Heart right ventricle (tissue), 16 donors: ENCODE measurements around the gene SLC25A12. TPM values are rescaled to one million over a fixed set of nuclear protein-coding genes. Genes with fewer than 3 reads are reported as not detected.

ENCODE experiments used
- ATAC-seq, 8 donors: fragments of 200-7000 bp; cut with Tn5 transposase; one replicate each; pipeline ENCODE4 v1.9.1; 2020; ENCODE audit warnings: mild to moderate bottlenecking in 8 of 8, moderate library complexity in 8 of 8, moderate number of reproducible peaks in 1 of 8
- DNase-seq, 2 donors: peaks; one replicate each; pipeline ENCODE4 v3.0.0-alpha.2; 2020
- H3K27ac ChIP-seq, 10 donors: fragments of 200-600 bp; sonication (generic) in 2 of 10; one replicate each; pipeline versions ENCODE4 v1.5.0 to v1.8.0; 2020 to 2022; ENCODE audit warnings: mild to moderate bottlenecking in 3 of 10
- H3K27me3 ChIP-seq, 7 donors: fragments of 200-600 bp; one replicate each; pipeline ENCODE4 v1.8.0; 2021 to 2022; ENCODE audit warnings: mild to moderate bottlenecking in 2 of 7
- H3K36me3 ChIP-seq, 9 donors: fragments of 200-600 bp; sonication (generic) in 1 of 9; one replicate each; pipeline versions ENCODE4 v1.5.0 to v1.8.0; 2020 to 2022; ENCODE audit warnings: mild to moderate bottlenecking in 2 of 9
- H3K4me1 ChIP-seq, 9 donors: fragments of 200-600 bp; sonication (generic) in 1 of 9; one replicate each; pipeline versions ENCODE4 v1.5.0 to v1.8.0; 2020 to 2022; ENCODE audit warnings: mild to moderate bottlenecking in 4 of 9
- H3K4me3 ChIP-seq, 10 donors: fragments of 200-600 bp; sonication (generic) in 2 of 10; one replicate each; pipeline versions ENCODE4 v1.5.0 to v1.8.0; 2020 to 2022; ENCODE audit warnings: mild to moderate bottlenecking in 7 of 10, moderate library complexity in 2 of 10
- H3K9me3 ChIP-seq, 11 donors: fragments of 200-600 bp in 10 of 11; sonication (generic) in 2 of 11; one replicate each; pipeline versions ENCODE4 v1.5.0 to v1.8.0; 2013 to 2022; ENCODE audit warnings: mild to moderate bottlenecking in 2 of 11, control low read depth in 1 of 11, moderate library complexity in 1 of 11
- CTCF ChIP-seq, 9 donors: fragments of 200-600 bp; sonication (generic) in 2 of 9; IDR thresholded peaks; one replicate each; pipeline versions ENCODE4 v1.5.0 to v1.8.0; 2021 to 2022; ENCODE audit warnings: antibody characterized with exemption in 9 of 9, mild to moderate bottlenecking in 5 of 9, moderate library complexity in 1 of 9
- WGBS, 2 donors: extraction: QIAGEN DNeasy Blood & Tissue Kit; methylation state at CpG; one replicate each; pipeline ENCODE4 v1.1.7; 2013; ENCODE audit warnings: inconsistent platforms in 1 of 2; 5-methylcytosine and 5-hydroxymethylcytosine counted together
- intact Hi-C, 10 donors: fragments of 100-400 bp; cut with DNase I; formaldehyde crosslinking; loops; one replicate each; pipeline versions ENCODE4 v1.11.1 to v1.14.2; 2022
- polyA plus RNA-seq, 2 donors: library from polyadenylated mRNA; stranded (reverse); fragments of 200-250 nt; gene quantifications; one replicate each; pipeline ENCODE4 v1.2.3, GENCODE V29; 2013
- total RNA-seq, 10 donors: library from RNA; stranded (reverse); fragmentation: NEBNext Ultra II Directional in 3 of 10; extraction: Animal tissue kit (Norgen Biotek cat#: 25700) in 3 of 10; gene quantifications; one replicate each; pipeline versions ENCODE4 v1.2.1 to v1.2.4, GENCODE V29; 2021 to 2023
- donor health status: Arrhythmogenic right ventricular cardiomyopathy.
- donor health status: ischemic (EF 13 %, LVEDD 7.1; RV severe dilation, severe dysfunction).
- donor health status: healthy with polysubstance abuse.
- donor health status: DM: no; HTN: yes; CAD: no.
- donor health status: DM: no; HTN: no; CAD: no.
- donor health status: ischemic (EF 25% LVEDD 6.9; RV normal size, moderate dysfunction).
- donor health status: ischemic (EF 25% LVEDD 5.7; RV mildly dilated, moderate dysfunction).
- donor health status: healthy.
- donor health status: DM: yes; HTN: yes; CAD: no.
- donor health status: Ischemic cardiomyopathy.
- donor health status: ischemic (EF 35%, LVEDD 5.7; RV mildly dilated, moderate dysfunction).
- donor health status: nonischemic (EF 11% LVEDD 7.7; RV severe dilation, severe dysfunction).
- donor health status: DM: yes; HTN: yes; CAD: no.
- donor health status: PGD.
- donor health status: ischemic (EF 29% LVEDD 5.4; RV normal size, mild dysfunction).
- donor health status: nonischemic (EF 23%, LVEDD 6.1; RV moderate dilation, normal function).

The SLC25A12 gene
- total and polyA plus RNA-seq, 12 donors, result 37.5 to 169 (median 122) TPM

DNA sequence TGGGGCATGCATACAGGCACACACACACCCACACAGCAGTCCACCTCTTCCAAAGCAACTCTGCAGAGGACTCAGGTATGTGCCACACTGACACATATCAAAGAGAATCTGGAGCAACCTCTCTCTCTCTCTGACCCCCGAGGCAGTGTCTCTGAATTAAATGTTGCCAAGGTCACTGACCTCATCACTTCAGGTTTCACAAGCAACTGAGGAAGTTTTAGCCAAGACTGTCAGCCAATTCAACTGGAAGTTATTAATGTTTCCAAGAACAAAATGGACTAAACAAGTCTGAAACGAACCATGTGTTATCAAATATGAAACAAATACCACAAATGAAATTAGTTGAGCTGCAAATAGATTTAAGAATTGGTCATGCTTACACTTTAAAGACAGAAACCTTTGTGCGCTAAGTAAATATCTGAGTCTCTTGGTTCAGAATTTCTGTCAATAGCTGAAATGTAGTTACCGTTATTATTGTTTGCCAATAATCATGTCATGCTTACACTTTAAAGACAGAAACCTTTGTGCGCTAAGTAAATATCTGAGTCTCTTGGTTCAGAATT, 86.1 kb downstream of the SLC25A12 start:
- peaks cover 0 to 90% (median 11%) of the 10 kb centered on the region in 9 donors for H3K36me3 ChIP-seq
- H3K4me3 ChIP-seq, result no peak overlapping the region
- H3K27ac ChIP-seq, result no peak overlapping the region
- no peak for DNase-seq
- peaks cover 0 to 8% (median 0%) of the 10 kb centered on the region in 9 donors for H3K4me1 ChIP-seq
- 65 to 73% methylated on average over 5 of the region's 5 CpGs for WGBS, 2 donors
- H3K27me3 ChIP-seq, result no peaks in the 10 kb centered on the region
- no peak for TF ChIP-seq CTCF (IDR thresholded peaks at IDR 0.05)
- ATAC-seq, result peak in 2 of 8 donors; percentile 49 to 58
- no peaks in the 10 kb centered on the region for H3K9me3 ChIP-seq
- intact Hi-C loops, result no loop called here

- no peaks in the 10 kb centered on the region for H3K27me3 ChIP-seq
- no peak for TF ChIP-seq CTCF (IDR thresholded peaks at IDR 0.05)
- 17 to 25% methylated on average over 3 of the region's 3 CpGs for WGBS, 2 donors
- H3K9me3 ChIP-seq, result no peaks in the 10 kb centered on the region
- H3K27ac ChIP-seq, result no peak overlapping the region
- intact Hi-C loops, result no loop called here
- peaks cover 0 to 86% (median 11%) of the 10 kb centered on the region in 9 donors for H3K36me3 ChIP-seq
- no peak overlapping the region for H3K4me3 ChIP-seq
- H3K4me1 ChIP-seq, result peaks cover 0 to 8% (median 0%) of the 10 kb centered on the region in 9 donors
- no peak for ATAC-seq
- no peak for DNase-seq
Observed at GRCh38 chr2:171807119-171807518, 86.9 kb downstream of the SLC25A12 start.

GRCh38 chr2:171804456-171804855, 89.6 kb downstream of the SLC25A12 start:
- Histone ChIP-seq H3K4me1 (peaks cover 0 to 8% (median 0%) of the 10 kb centered on the region in 9 donors), H3K4me3 (no peak overlapping the region), H3K27ac (no peak overlapping the region), H3K36me3 (peaks cover 0 to 90% (median 11%) of the 10 kb centered on the region in 9 donors), H3K9me3 (no peaks in the 10 kb centered on the region), H3K27me3 (no peaks in the 10 kb centered on the region)
- TF ChIP-seq CTCF (IDR thresholded peaks at IDR 0.05), result no peak
- no peak for ATAC-seq
- no peak for DNase-seq
- intact Hi-C loops, result no loop called here
- 97 to 98% methylated on average over 3 of the region's 3 CpGs for WGBS, 2 donors

- no peak for ATAC-seq
- H3K27me3 ChIP-seq, result no peaks in the 10 kb centered on the region
- H3K27ac ChIP-seq, result no peak overlapping the region
- no peak for DNase-seq
- WGBS, 2 donors, result 72 to 81% methylated on average over 5 of the region's 5 CpGs
- intact Hi-C loops, result no loop called here
- no peak for TF ChIP-seq CTCF (IDR thresholded peaks at IDR 0.05)
- peaks cover 0 to 90% (median 8%) of the 10 kb centered on the region in 9 donors for H3K36me3 ChIP-seq
- no peaks in the 10 kb centered on the region for H3K9me3 ChIP-seq
- H3K4me1 ChIP-seq, result peaks cover 0 to 8% (median 0%) of the 10 kb centered on the region in 9 donors
- no peak overlapping the region for H3K4me3 ChIP-seq
Observed at GRCh38 chr2:171803757-171804156, 90.3 kb downstream of the SLC25A12 start.
